Esophagus squamous epithelium (tissue), 4 donors: ENCODE results near the gene CDCA7.

Experiments
- CTCF ChIP-seq, 6 experiments: fragments of 450-650 bp in 4 of 6; fragments of 200-600 bp in 2 of 6; sonication (generic) in 2 of 6; IDR thresholded peaks; one replicate each; pipeline ENCODE4 v1.5.1; 2016 to 2019; ENCODE audit warnings: antibody characterized with exemption in 6 of 6, mild to moderate bottlenecking in 4 of 6, moderate library complexity in 4 of 6
- POLR2A ChIP-seq, 4 donors: fragments of 450-650 bp; IDR thresholded peaks; one replicate each; pipeline ENCODE4 v1.6.1; 2017; ENCODE audit warnings: antibody characterized with exemption in 4 of 4, mild to moderate bottlenecking in 4 of 4, moderate library complexity in 3 of 4

DNA sequence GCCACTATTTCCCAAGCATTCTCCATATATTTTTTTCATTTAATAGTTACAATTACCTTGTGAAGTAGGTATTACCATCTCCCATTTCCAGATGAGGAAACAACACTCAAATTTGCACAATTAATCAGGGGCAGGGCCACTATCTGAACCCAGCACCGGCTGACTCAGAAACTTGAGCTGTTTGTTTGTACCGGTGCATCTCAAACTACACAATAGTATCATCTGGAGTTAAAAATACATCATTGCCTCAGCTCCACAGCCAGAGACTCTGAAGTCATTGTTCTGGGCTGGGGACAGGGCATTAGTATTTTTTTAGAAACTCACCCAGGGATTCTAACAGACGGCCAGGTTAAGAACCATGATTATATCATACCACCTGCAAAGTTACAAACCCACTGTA, 55.9 kb downstream of the CDCA7 start:
- no peak for TF ChIP-seq CTCF (IDR thresholded peaks at IDR 0.05)
- TF ChIP-seq POLR2A (IDR thresholded peaks at IDR 0.05) = no peak
